Measurements from ENCODE around the gene HOXD10.

DNA sequence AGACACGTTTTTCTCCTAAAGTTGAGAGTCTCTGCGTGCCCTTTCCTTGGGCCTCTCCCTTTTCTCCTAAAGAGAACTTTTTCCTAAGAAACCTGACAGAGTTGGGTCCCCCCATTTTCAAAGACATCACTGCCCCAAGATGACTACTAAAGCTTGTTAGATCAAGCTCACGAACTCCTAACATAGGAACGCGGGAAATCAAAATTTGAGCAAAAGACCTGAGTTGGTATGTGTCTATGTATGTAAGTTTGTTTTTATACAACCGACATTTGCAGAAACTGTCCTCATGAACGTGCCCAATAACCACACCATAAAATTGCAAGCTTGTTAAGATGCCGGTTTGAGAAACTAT lies 22.7 kb upstream of the HOXD10 start:
- TF ChIP-seq, protein P1, sequence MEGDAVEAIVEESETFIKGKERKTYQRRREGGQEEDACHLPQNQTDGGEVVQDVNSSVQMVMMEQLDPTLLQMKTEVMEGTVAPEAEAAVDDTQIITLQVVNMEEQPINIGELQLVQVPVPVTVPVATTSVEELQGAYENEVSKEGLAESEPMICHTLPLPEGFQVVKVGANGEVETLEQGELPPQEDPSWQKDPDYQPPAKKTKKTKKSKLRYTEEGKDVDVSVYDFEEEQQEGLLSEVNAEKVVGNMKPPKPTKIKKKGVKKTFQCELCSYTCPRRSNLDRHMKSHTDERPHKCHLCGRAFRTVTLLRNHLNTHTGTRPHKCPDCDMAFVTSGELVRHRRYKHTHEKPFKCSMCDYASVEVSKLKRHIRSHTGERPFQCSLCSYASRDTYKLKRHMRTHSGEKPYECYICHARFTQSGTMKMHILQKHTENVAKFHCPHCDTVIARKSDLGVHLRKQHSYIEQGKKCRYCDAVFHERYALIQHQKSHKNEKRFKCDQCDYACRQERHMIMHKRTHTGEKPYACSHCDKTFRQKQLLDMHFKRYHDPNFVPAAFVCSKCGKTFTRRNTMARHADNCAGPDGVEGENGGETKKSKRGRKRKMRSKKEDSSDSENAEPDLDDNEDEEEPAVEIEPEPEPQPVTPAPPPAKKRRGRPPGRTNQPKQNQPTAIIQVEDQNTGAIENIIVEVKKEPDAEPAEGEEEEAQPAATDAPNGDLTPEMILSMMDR (IDR thresholded peaks at IDR 0.05; ENCODE audit: low read length): no peak
- TF ChIP-seq EZH2 (optimal IDR thresholded peaks at IDR 0.05; ENCODE audit: low read depth, low read length) (no peak), EZH2phosphoT487 (IDR thresholded peaks at IDR 0.05; ENCODE audit: low read length) (no peak)
